ENCODE results near the gene SEL1L2. TPM values are rescaled to one million over a fixed set of nuclear protein-coding genes. Genes with fewer than 3 reads are reported as not detected.

SEL1L2 gene
- total RNA-seq, 4 donors from 2014 or later, result not detected

- no peak overlapping the region for H3K4me3 ChIP-seq
- H3K4me1 ChIP-seq, result no peaks in the 10 kb centered on the region
- no peaks in the 10 kb centered on the region for H3K36me3 ChIP-seq
- TF ChIP-seq, protein P1, sequence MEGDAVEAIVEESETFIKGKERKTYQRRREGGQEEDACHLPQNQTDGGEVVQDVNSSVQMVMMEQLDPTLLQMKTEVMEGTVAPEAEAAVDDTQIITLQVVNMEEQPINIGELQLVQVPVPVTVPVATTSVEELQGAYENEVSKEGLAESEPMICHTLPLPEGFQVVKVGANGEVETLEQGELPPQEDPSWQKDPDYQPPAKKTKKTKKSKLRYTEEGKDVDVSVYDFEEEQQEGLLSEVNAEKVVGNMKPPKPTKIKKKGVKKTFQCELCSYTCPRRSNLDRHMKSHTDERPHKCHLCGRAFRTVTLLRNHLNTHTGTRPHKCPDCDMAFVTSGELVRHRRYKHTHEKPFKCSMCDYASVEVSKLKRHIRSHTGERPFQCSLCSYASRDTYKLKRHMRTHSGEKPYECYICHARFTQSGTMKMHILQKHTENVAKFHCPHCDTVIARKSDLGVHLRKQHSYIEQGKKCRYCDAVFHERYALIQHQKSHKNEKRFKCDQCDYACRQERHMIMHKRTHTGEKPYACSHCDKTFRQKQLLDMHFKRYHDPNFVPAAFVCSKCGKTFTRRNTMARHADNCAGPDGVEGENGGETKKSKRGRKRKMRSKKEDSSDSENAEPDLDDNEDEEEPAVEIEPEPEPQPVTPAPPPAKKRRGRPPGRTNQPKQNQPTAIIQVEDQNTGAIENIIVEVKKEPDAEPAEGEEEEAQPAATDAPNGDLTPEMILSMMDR (IDR thresholded peaks at IDR 0.05), result no peak
- TF ChIP-seq POLR2A (IDR thresholded peaks at IDR 0.05), result no peak
- H3K9me3 ChIP-seq, result peaks cover 0 to 6% (median 0%) of the 10 kb centered on the region in 4 donors
- no peak overlapping the region for H3K27ac ChIP-seq
- H3K27me3 ChIP-seq, result no peaks in the 10 kb centered on the region
- DNase-seq, result no peak
These were observed 98.8 kb downstream of the SEL1L2 start for GRCh38 chr20:13891575-13891974.

DNA sequence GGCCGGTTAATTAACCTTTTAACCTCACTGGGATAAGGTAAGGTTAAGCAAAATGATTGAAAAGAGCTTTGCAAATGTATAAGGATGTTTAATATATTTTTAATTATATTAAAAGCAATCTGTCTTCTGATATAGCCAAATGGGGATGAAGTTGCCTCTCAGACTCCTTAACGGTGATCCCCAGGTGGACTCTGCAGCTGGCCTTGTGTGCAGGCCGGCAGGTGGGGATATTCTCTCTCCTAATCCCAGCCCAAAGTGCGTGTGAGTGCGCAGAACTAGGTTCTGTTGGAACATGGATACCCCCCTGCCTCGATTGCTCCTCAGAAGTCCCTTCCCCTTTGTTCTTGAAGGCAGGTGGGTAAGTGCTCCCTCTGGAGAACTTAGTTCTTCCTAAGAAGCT lies 105.6 kb downstream of the SEL1L2 start:
- Histone ChIP-seq H3K27ac (no peak overlapping the region), H3K4me3 (no peak overlapping the region), H3K27me3 (no peaks in the 10 kb centered on the region), H3K9me3 (no peaks in the 10 kb centered on the region), H3K4me1 (no peaks in the 10 kb centered on the region), H3K36me3 (no peaks in the 10 kb centered on the region)
- DNase-seq, result no peak
- TF ChIP-seq, protein P1 (IDR thresholded peaks at IDR 0.05), result no peak

DNA sequence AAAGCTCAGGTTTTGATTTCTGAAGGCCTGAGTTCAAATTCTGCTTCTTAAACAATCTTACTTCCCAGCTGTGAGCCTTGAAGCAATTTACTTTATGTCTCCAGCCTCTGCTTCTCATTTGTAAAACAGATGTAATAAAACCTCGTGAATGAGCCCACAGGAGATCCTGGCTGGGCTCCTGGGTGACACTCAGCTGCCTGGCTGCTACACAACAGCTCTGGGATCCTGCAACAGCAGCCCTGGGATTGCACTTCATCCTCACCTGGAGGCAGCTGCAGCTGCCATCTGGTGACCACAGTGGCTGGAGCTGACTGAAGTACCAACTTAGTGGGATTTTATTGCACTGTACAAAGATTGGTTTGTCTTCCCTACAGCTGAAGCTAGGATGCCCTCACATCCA lies 107.0 kb downstream of the SEL1L2 start:
- Histone ChIP-seq H3K27ac (no peak overlapping the region), H3K4me1 (no peaks in the 10 kb centered on the region), H3K4me3 (no peak overlapping the region), H3K36me3 (no peaks in the 10 kb centered on the region), H3K9me3 (no peaks in the 10 kb centered on the region), H3K27me3 (no peaks in the 10 kb centered on the region)
- TF ChIP-seq, protein P1 (IDR thresholded peaks at IDR 0.05), result no peak
- TF ChIP-seq POLR2A (IDR thresholded peaks at IDR 0.05), result no peak
- DNase-seq, result no peak

DNA sequence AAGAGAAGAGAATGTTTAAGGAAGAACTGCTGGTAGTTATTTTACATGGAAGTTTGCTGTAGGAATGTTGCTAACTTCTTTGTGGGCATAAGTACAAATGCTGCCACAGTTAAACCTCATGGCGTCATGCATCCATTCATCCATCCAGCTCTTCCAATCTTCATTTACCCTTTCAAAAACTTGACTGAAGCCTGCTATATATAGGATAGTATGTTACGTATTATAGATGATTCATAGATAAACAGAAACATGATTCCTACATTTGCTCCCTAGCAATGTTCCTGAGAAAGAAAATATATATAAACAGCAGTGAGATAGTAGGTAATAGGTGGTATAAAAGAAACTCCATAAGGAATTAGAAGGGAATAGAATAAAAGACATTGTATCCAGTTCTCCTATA lies 111.8 kb downstream of the SEL1L2 start:
- no peaks in the 10 kb centered on the region for H3K36me3 ChIP-seq
- H3K4me3 ChIP-seq, result no peak overlapping the region
- no peak for DNase-seq
- TF ChIP-seq POLR2A (IDR thresholded peaks at IDR 0.05), result no peak
- TF ChIP-seq, protein P1 (IDR thresholded peaks at IDR 0.05), result no peak
- peak overlapping the region in 1 of 4 donors; percentile 53 for H3K27ac ChIP-seq
- no peaks in the 10 kb centered on the region for H3K4me1 ChIP-seq
- no peaks in the 10 kb centered on the region for H3K9me3 ChIP-seq
- no peaks in the 10 kb centered on the region for H3K27me3 ChIP-seq

GRCh38 chr20:13877793-13878192 lies 112.6 kb downstream of the SEL1L2 start:
- DNase-seq, result no peak
- no peak for TF ChIP-seq POLR2A (IDR thresholded peaks at IDR 0.05)
- TF ChIP-seq, protein P1 (IDR thresholded peaks at IDR 0.05), result no peak
- Histone ChIP-seq H3K27ac (peak overlapping the region in 1 of 4 donors; percentile 53), H3K9me3 (no peaks in the 10 kb centered on the region), H3K4me1 (no peaks in the 10 kb centered on the region), H3K4me3 (no peak overlapping the region), H3K27me3 (no peaks in the 10 kb centered on the region), H3K36me3 (no peaks in the 10 kb centered on the region)

GRCh38 chr20:13875265-13875811 lies 115.1 kb downstream of the SEL1L2 start:
- Histone ChIP-seq H3K27me3 (no peaks in the 10 kb centered on the region), H3K4me1 (no peaks in the 10 kb centered on the region), H3K4me3 (no peak overlapping the region), H3K36me3 (no peaks in the 10 kb centered on the region), H3K9me3 (no peaks in the 10 kb centered on the region), H3K27ac (no peak overlapping the region)
- DNase-seq, result no peak
- TF ChIP-seq POLR2A (IDR thresholded peaks at IDR 0.05), result no peak
- TF ChIP-seq, protein P1 (IDR thresholded peaks at IDR 0.05), result no peak

Measured in Peyer's patch (tissue), 4 donors.